Measurements from ENCODE around the gene SH3RF3. TPM values are rescaled to one million over a fixed set of nuclear protein-coding genes. Genes with fewer than 3 reads are reported as not detected.
A peak's percentile ranks its signal among the peaks of the same experiment; 100 is the strongest.

SH3RF3 gene
- polyA plus RNA-seq, 1 donor (not counting 4 experiments of a cell fraction or from before 2014, with no cell fraction given): 0.08 TPM

- DNase-seq (ENCODE audit: low read depth, low spot score) (no peak), FAIRE-seq (no peak)
- Histone ChIP-seq H3K36me3 (ENCODE audit: control insufficient read depth in 2 of 2, extremely low read depth in 1 of 2, insufficient read depth in 2 of 2, low read length in 2 of 2) (no peaks in the 10 kb centered on the region), H3K9me1 (ENCODE audit: control insufficient read depth, extremely low read depth, insufficient read depth, low read length) (no peaks in the 10 kb centered on the region), H3K4me1 (ENCODE audit: control insufficient read depth, extremely low read depth, insufficient read depth, low read length) (peaks cover 12% of the 10 kb centered on the region), H3K9me3 (ENCODE audit: control insufficient read depth, low read depth, low read length) (no peaks in the 10 kb centered on the region), H3K4me2 (ENCODE audit: control insufficient read depth, extremely low read depth, insufficient read depth, low read depth, low read length) (no peak overlapping the region), H3K79me2 (ENCODE audit: control insufficient read depth, insufficient read depth, low read length) (no peaks in the 10 kb centered on the region), H2AFZ (ENCODE audit: control insufficient read depth, low read length) (no peak overlapping the region), H3K4me3 (ENCODE audit: control insufficient read depth in 2 of 3, extremely low read depth in 1 of 3, insufficient read depth in 2 of 3, low read depth in 1 of 3, low read length in 3 of 3) (no peak overlapping the region), H3K27me3 (ENCODE audit: control insufficient read depth, extremely low read depth, insufficient read depth, low read length) (peaks cover 41% of the 10 kb centered on the region), H4K20me1 (ENCODE audit: control insufficient read depth, extremely low read depth, insufficient read depth, low read length) (no peaks in the 10 kb centered on the region), H3K27ac (ENCODE audit: control insufficient read depth, insufficient read depth, low read length) (no peak overlapping the region), H3K9ac (ENCODE audit: control insufficient read depth, extremely low read depth, insufficient read depth, low read length) (no peak overlapping the region)
- dilution Hi-C loops (cut with MboI; ENCODE audit: extremely low pct_ligation_motif_present, low sequenced_read_pairs): no loop called here
- TF ChIP-seq, protein P1, sequence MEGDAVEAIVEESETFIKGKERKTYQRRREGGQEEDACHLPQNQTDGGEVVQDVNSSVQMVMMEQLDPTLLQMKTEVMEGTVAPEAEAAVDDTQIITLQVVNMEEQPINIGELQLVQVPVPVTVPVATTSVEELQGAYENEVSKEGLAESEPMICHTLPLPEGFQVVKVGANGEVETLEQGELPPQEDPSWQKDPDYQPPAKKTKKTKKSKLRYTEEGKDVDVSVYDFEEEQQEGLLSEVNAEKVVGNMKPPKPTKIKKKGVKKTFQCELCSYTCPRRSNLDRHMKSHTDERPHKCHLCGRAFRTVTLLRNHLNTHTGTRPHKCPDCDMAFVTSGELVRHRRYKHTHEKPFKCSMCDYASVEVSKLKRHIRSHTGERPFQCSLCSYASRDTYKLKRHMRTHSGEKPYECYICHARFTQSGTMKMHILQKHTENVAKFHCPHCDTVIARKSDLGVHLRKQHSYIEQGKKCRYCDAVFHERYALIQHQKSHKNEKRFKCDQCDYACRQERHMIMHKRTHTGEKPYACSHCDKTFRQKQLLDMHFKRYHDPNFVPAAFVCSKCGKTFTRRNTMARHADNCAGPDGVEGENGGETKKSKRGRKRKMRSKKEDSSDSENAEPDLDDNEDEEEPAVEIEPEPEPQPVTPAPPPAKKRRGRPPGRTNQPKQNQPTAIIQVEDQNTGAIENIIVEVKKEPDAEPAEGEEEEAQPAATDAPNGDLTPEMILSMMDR (optimal IDR thresholded peaks at IDR 0.05 in 1 of 3, IDR thresholded peaks at IDR 0.05 in 1 of 3, conservative IDR thresholded peaks at IDR 0.05 in 1 of 3; ENCODE audit: extremely low read depth in 1 of 3, insufficient read depth in 2 of 3, low read length in 3 of 3): no peak
- TF ChIP-seq EZH2 (IDR thresholded peaks at IDR 0.05; ENCODE audit: low read length): no peak
These were observed 140.9 kb downstream of the SH3RF3 start for GRCh38 chr2:109269706-109270504.

GRCh38 chr2:109270505-109271312 is 141.7 kb downstream of the SH3RF3 start:
- dilution Hi-C loops (cut with MboI; ENCODE audit: extremely low pct_ligation_motif_present, low sequenced_read_pairs): no loop called here
- Histone ChIP-seq H3K36me3 (ENCODE audit: control insufficient read depth in 2 of 2, extremely low read depth in 1 of 2, insufficient read depth in 2 of 2, low read length in 2 of 2) (no peaks in the 10 kb centered on the region), H3K79me2 (ENCODE audit: control insufficient read depth, insufficient read depth, low read length) (no peaks in the 10 kb centered on the region), H3K9ac (ENCODE audit: control insufficient read depth, extremely low read depth, insufficient read depth, low read length) (no peak overlapping the region), H4K20me1 (ENCODE audit: control insufficient read depth, extremely low read depth, insufficient read depth, low read length) (no peaks in the 10 kb centered on the region), H3K9me3 (ENCODE audit: control insufficient read depth, low read depth, low read length) (no peaks in the 10 kb centered on the region), H2AFZ (ENCODE audit: control insufficient read depth, low read length) (no peak overlapping the region), H3K27ac (ENCODE audit: control insufficient read depth, insufficient read depth, low read length) (no peak overlapping the region), H3K4me3 (ENCODE audit: control insufficient read depth in 2 of 3, extremely low read depth in 1 of 3, insufficient read depth in 2 of 3, low read depth in 1 of 3, low read length in 3 of 3) (no peak overlapping the region), H3K4me2 (ENCODE audit: control insufficient read depth, extremely low read depth, insufficient read depth, low read depth, low read length) (no peak overlapping the region), H3K9me1 (ENCODE audit: control insufficient read depth, extremely low read depth, insufficient read depth, low read length) (no peaks in the 10 kb centered on the region), H3K27me3 (ENCODE audit: control insufficient read depth, extremely low read depth, insufficient read depth, low read length) (peaks cover 41% of the 10 kb centered on the region), H3K4me1 (ENCODE audit: control insufficient read depth, extremely low read depth, insufficient read depth, low read length) (peaks cover 12% of the 10 kb centered on the region)
- DNase-seq (ENCODE audit: low read depth, low spot score): no peak
- FAIRE-seq: peak; percentile 17
- no peak for TF ChIP-seq EZH2 (IDR thresholded peaks at IDR 0.05; ENCODE audit: low read length)
- TF ChIP-seq, protein P1 (optimal IDR thresholded peaks at IDR 0.05 in 1 of 3, IDR thresholded peaks at IDR 0.05 in 1 of 3, conservative IDR thresholded peaks at IDR 0.05 in 1 of 3; ENCODE audit: extremely low read depth in 1 of 3, insufficient read depth in 2 of 3, low read length in 3 of 3): no peak

Measured in keratinocyte (primary cell).